ENCODE data around the gene KCNIP4.
"Not testable (repeated sequence)": the region's sequence is repeated elsewhere in the genome, so short reads cannot be mapped to it uniquely, and the experiment has no call there.

KCNIP4 gene

DNA sequence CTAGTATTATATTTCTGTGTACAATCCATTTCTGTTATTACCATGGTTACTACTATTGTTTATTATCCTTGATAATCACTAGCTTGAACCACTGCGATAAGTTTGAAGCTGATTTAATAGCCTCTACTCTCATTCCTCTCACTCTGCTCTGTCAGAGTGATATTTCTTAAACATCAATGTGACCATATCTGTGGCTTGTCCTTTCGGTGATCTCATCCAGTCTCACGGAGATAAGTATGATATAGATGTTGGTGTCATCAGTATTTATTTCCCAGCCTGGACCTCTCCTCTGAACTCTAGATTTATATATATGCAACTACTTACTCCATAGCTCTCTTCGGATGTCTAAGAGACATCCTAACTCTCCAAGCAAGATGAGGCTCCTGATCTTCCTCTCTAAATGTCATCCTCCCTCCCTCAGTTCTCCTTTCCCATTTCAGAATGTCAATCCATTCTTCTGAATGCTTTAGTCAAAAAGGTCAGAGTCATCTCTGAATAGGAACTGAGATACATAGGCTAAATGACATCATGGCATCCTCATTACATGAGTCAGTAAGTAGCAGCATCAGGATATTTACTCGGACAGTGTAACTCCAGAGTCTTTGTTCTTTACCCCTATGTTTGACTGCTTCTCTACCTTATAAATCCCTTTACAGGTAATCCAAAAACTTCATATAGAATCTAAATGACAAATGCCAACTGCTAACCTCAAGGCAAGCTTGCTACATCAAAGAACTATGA is 1118.8 kb downstream of the KCNIP4 start:
- H3K9me3 ChIP-seq (ENCODE audit: insufficient read depth, low read length) = no peaks in the 10 kb centered on the region
- H3K36me3 ChIP-seq (ENCODE audit: insufficient read depth, insufficient read length, low read length) = no peaks in the 10 kb centered on the region
- no peak overlapping the region for H3K4me3 ChIP-seq (ENCODE audit: insufficient read length, low read depth)
- H3K9ac ChIP-seq (ENCODE audit: insufficient read length, low read depth) = no peak overlapping the region
- no peaks in the 10 kb centered on the region for H3K27me3 ChIP-seq (ENCODE audit: insufficient read depth, insufficient read length)
- TF ChIP-seq SUZ12 (IDR thresholded peaks at IDR 0.05; ENCODE audit: extremely low read depth, insufficient read depth, insufficient read length) (no peak), ZNF274 (IDR thresholded peaks at IDR 0.05; ENCODE audit: low read depth, low read length) (no peak), YY1 (IDR thresholded peaks at IDR 0.05; ENCODE audit: insufficient read depth, insufficient read length) (no peak)
- no peaks in the 10 kb centered on the region for H3K4me1 ChIP-seq (ENCODE audit: insufficient read depth, insufficient read length)
- DNase-seq (ENCODE audit: low read depth, low spot score) = no peak

DNA sequence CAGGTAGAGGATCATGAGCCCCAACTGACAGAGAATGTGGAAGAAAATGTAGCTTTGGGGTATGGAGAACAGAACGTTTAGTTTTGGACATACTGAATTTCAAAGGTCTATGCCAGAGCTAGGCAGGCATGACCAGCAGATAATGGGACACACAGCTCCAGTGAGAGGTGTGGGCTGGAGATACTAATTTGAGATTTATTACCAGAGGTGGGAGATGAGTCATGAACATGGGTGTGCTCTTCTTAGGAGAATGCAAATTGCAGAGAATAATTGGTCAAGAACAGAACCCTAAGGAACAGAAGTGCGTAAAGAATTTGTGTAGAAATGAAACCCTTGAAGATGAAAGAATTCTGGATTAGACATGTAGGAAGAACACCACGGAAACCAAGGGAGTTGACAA is 1123.1 kb downstream of the KCNIP4 start:
- Histone ChIP-seq H3K4me3 (ENCODE audit: insufficient read length, low read depth) (no peak overlapping the region), H3K9me3 (ENCODE audit: insufficient read depth, low read length) (no peaks in the 10 kb centered on the region), H3K4me1 (ENCODE audit: insufficient read depth, insufficient read length) (peaks cover 4% of the 10 kb centered on the region), H3K27me3 (ENCODE audit: insufficient read depth, insufficient read length) (no peaks in the 10 kb centered on the region), H3K36me3 (ENCODE audit: insufficient read depth, insufficient read length, low read length) (no peaks in the 10 kb centered on the region), H3K9ac (ENCODE audit: insufficient read length, low read depth) (no peak overlapping the region)
- TF ChIP-seq SUZ12 (IDR thresholded peaks at IDR 0.05; ENCODE audit: extremely low read depth, insufficient read depth, insufficient read length) = no peak
- TF ChIP-seq YY1 (IDR thresholded peaks at IDR 0.05; ENCODE audit: insufficient read depth, insufficient read length) = no peak
- no peak for TF ChIP-seq ZNF274 (IDR thresholded peaks at IDR 0.05; ENCODE audit: low read depth, low read length)
- DNase-seq (ENCODE audit: low read depth, low spot score) = no peak

DNA sequence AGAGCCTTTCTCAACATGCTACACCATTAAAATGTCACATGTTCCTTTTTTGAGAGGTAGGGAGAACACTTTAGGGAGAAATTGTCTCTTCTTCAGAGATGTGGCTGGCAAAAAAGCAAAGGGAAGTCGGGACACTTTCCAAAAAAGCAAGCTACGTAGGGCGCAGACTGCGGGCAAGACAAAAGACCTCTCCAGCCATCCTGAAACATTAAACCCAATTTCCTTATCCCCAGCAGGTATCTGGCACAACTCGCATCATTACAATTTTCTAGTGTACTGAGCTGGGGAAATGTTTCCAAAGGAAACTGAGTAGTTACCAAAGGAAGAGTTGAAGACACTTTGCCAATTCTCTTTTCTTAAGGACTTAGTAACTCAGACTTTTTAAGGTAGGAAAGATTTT is 1132.3 kb downstream of the KCNIP4 start:
- H3K4me3 ChIP-seq (ENCODE audit: insufficient read length, low read depth) = no peak overlapping the region
- H3K9me3 ChIP-seq (ENCODE audit: insufficient read depth, low read length) = no peaks in the 10 kb centered on the region
- no peaks in the 10 kb centered on the region for H3K27me3 ChIP-seq (ENCODE audit: insufficient read depth, insufficient read length)
- DNase-seq (ENCODE audit: low read depth, low spot score) = no peak
- no peaks in the 10 kb centered on the region for H3K36me3 ChIP-seq (ENCODE audit: insufficient read depth, insufficient read length, low read length)
- peaks cover 4% of the 10 kb centered on the region for H3K4me1 ChIP-seq (ENCODE audit: insufficient read depth, insufficient read length)
- H3K9ac ChIP-seq (ENCODE audit: insufficient read length, low read depth) = no peak overlapping the region
- no peak for TF ChIP-seq SUZ12 (IDR thresholded peaks at IDR 0.05; ENCODE audit: extremely low read depth, insufficient read depth, insufficient read length)

DNA sequence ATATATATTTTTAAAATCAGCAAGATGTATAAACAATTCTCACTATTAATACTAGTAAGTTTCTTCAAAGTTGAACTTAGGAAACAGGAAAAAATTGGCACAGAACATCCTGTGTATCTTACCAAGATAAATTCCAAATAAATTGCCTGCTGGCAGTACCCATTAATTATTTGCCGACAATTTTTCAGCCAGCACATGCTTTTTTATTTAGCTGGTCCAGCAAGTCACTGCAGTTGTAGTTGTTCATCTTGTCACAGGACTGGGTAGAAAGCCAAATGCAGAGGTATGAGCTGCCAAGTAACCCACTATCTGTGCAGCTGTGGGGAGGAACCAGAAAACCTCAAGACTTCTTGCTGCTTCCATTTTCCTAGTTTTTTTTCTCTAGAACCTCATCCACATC is 1134.9 kb downstream of the KCNIP4 start:
- Histone ChIP-seq H3K4me3 (ENCODE audit: insufficient read length, low read depth) (no peak overlapping the region), H3K27me3 (ENCODE audit: insufficient read depth, insufficient read length) (no peaks in the 10 kb centered on the region), H3K4me1 (ENCODE audit: insufficient read depth, insufficient read length) (no peaks in the 10 kb centered on the region), H3K9me3 (ENCODE audit: insufficient read depth, low read length) (no peaks in the 10 kb centered on the region), H3K9ac (ENCODE audit: insufficient read length, low read depth) (no peak overlapping the region), H3K36me3 (ENCODE audit: insufficient read depth, insufficient read length, low read length) (no peaks in the 10 kb centered on the region)
- TF ChIP-seq ZNF274 (IDR thresholded peaks at IDR 0.05; ENCODE audit: low read depth, low read length) (no peak), SUZ12 (IDR thresholded peaks at IDR 0.05; ENCODE audit: extremely low read depth, insufficient read depth, insufficient read length) (no peak), YY1 (IDR thresholded peaks at IDR 0.05; ENCODE audit: insufficient read depth, insufficient read length) (no peak)
- no peak for DNase-seq (ENCODE audit: low read depth, low spot score)

DNA sequence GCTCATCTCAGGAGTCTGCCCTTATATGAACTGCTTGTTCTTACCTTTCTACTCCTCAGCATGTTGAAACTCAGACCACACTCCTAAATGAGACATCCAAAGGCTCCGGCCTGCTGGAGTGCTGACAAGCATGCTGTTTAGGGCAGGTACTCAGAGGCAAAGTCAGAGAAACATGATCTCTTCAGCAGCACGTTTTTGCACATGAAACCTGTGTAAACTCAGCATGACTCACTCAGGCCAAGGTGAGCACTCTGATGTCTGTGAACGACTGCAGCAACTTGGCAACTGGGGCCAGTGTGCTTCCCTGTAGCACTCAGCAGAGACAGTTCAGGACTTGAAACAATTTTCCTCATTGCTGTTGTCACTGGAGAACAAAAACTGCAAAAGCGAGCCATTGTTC is 1138.8 kb downstream of the KCNIP4 start:
- Histone ChIP-seq H3K36me3 (ENCODE audit: insufficient read depth, insufficient read length, low read length) (no peaks in the 10 kb centered on the region), H3K4me1 (ENCODE audit: insufficient read depth, insufficient read length) (no peaks in the 10 kb centered on the region), H3K9ac (ENCODE audit: insufficient read length, low read depth) (no peak overlapping the region), H3K4me3 (ENCODE audit: insufficient read length, low read depth) (no peak overlapping the region), H3K27me3 (ENCODE audit: insufficient read depth, insufficient read length) (no peaks in the 10 kb centered on the region), H3K9me3 (ENCODE audit: insufficient read depth, low read length) (no peaks in the 10 kb centered on the region)
- peak; percentile 2 for DNase-seq (ENCODE audit: low read depth, low spot score)
- TF ChIP-seq YY1 (IDR thresholded peaks at IDR 0.05; ENCODE audit: insufficient read depth, insufficient read length) (no peak), ZNF274 (IDR thresholded peaks at IDR 0.05; ENCODE audit: low read depth, low read length) (no peak), SUZ12 (IDR thresholded peaks at IDR 0.05; ENCODE audit: extremely low read depth, insufficient read depth, insufficient read length) (no peak)

DNA sequence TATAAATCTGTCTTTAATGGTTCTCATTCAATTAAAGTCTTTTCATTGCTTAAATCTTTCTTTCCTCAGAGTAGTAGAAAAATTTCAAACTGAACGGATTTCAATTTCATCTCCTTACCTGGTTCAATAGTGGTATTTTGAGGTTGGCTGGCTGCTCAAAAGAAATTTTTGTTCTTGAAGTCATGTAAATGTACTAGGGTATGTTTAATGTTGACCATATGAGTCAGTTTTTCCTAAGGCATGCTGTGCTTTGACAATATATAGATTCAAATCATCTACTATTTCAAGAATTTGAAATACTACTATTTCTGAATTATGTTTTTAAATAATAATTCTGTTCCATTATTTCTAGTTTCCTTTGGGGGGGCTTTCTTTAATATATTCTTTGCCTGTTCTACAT is 1142.9 kb downstream of the KCNIP4 start:
- Histone ChIP-seq H3K4me1 (ENCODE audit: insufficient read depth, insufficient read length) (no peaks in the 10 kb centered on the region), H3K36me3 (ENCODE audit: insufficient read depth, insufficient read length, low read length) (no peaks in the 10 kb centered on the region), H3K27me3 (ENCODE audit: insufficient read depth, insufficient read length) (no peaks in the 10 kb centered on the region), H3K9ac (ENCODE audit: insufficient read length, low read depth) (no peak overlapping the region), H3K9me3 (ENCODE audit: insufficient read depth, low read length) (no peaks in the 10 kb centered on the region), H3K4me3 (ENCODE audit: insufficient read length, low read depth) (no peak overlapping the region)
- no peak for DNase-seq (ENCODE audit: low read depth, low spot score)
- TF ChIP-seq ZNF274 (IDR thresholded peaks at IDR 0.05; ENCODE audit: low read depth, low read length) = no peak
- no peak for TF ChIP-seq YY1 (IDR thresholded peaks at IDR 0.05; ENCODE audit: insufficient read depth, insufficient read length)
- no peak for TF ChIP-seq SUZ12 (IDR thresholded peaks at IDR 0.05; ENCODE audit: extremely low read depth, insufficient read depth, insufficient read length)

DNA sequence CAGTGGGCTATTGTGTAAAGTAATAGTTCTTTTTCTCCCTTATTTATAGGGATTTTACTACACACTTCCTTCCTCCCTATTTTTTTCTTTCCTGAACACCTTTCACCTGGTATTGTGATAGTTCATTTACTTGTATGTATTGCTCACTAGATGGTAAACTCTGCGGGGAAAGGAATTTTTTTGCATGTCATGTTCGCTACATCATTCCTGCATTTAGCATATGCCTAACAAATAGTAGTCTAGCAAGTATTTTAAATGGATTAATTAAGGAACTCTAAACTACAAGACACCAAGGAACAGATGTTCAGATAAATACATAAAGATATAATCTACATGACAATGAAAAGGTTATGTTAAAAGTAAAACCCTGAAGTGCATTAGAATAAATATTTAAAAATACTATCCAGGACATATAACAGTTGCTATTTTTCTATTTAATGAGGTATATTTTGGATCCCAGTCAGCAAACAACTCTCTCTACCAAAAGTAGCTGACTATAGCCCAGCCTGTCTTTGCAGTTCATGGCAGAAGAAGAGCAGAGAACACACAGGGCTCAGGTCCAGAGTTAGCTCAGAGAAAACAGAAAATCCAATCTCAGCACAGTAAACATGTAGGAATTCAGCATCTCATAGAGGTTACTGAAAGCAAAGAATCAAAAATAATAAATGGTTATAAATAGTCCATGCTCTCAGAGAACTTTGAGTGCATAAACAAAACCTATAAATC is 1160.5 kb downstream of the KCNIP4 start:
- no peaks in the 10 kb centered on the region for H3K27me3 ChIP-seq (ENCODE audit: insufficient read depth, insufficient read length)
- no peak overlapping the region for H3K4me3 ChIP-seq (ENCODE audit: insufficient read length, low read depth)
- DNase-seq (ENCODE audit: low read depth, low spot score) = no peak
- no peak for TF ChIP-seq YY1 (IDR thresholded peaks at IDR 0.05; ENCODE audit: insufficient read depth, insufficient read length)
- TF ChIP-seq SUZ12 (IDR thresholded peaks at IDR 0.05; ENCODE audit: extremely low read depth, insufficient read depth, insufficient read length) = no peak
- TF ChIP-seq ZNF274 (IDR thresholded peaks at IDR 0.05; ENCODE audit: low read depth, low read length) = no peak
- no peak overlapping the region for H3K9ac ChIP-seq (ENCODE audit: insufficient read length, low read depth)
- H3K9me3 ChIP-seq (ENCODE audit: insufficient read depth, low read length) = no peaks in the 10 kb centered on the region
- H3K4me1 ChIP-seq (ENCODE audit: insufficient read depth, insufficient read length) = no peaks in the 10 kb centered on the region
- H3K36me3 ChIP-seq (ENCODE audit: insufficient read depth, insufficient read length, low read length) = no peaks in the 10 kb centered on the region

DNA sequence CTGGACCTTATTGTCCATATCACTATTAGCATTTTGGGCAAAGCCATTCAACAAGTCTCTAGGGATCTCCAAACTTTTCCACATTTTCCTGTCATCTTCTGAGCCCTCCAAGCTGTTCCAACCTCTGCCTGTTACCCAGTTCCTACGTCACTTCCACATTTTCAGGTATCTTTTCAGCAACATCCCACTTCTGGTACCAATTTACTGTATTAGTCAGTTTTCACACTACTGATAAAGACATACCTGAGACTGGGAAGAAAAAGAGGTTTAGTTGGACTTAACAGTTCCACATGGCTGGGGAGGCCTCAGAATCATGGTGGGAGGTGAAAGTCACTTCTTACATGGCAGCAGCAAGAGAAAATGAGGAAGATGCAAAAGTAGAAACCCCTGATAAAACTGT is 1165.4 kb downstream of the KCNIP4 start:
- not testable (repeated sequence) for H3K27me3 ChIP-seq (ENCODE audit: insufficient read depth, insufficient read length); H3K4me1 ChIP-seq (ENCODE audit: insufficient read depth, insufficient read length); H3K36me3 ChIP-seq (ENCODE audit: insufficient read depth, insufficient read length, low read length); H3K4me3 ChIP-seq (ENCODE audit: insufficient read length, low read depth); H3K9me3 ChIP-seq (ENCODE audit: insufficient read depth, low read length); DNase-seq (ENCODE audit: low read depth, low spot score); H3K9ac ChIP-seq (ENCODE audit: insufficient read length, low read depth)
